HCEC 1CT (cell line): Measurements from ENCODE around the gene IFI27L2.

Source experiments
- DNase-seq: peaks from one replicate; pipeline ENCODE4 v3.0.0-alpha.2; 2017

IFI27L2 gene

DNA sequence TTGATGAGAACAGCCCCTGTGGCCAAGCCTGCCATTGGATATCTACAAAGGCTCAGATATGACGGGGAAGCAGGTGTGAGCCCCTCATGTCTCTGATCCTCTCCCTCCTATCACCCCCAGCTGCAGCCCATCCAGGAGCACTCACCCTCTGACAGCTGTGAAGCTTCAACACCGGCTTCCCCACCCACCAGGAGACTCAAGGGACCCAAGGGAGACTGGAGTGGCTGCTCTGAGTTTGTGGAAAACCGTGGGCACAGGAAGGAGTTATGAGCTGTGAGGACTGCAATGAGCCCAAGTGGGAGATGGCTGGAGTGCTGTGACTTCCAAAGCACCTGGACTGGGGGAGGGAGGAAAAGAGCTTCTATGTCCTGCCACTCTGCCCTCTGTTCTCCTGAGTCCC is 7.9 kb downstream of the IFI27L2 start:
- DNase-seq = no peak

GRCh38 chr14:94120667-94121340 is 8.6 kb downstream of the IFI27L2 start:
- peak; percentile 22 for DNase-seq

DNA sequence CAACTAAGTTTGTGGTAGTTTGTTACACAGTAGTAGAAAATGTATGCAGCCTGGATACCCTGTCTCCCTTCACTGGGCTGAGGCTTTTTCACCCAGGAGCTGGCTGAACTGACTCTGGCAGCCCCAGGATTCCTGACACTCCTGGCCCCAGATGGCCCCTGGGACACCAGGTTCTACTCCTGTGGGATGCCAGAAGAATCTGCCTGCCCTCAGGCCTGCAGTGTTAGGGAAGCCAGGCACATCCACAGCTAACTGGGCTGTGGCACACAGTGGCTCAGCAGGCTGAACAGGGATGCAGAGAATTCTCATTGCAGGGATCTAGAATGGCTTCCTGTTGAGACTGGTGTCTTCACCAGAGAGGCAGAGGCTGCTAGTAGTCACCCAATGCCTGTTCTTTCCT is 10.3 kb downstream of the IFI27L2 start:
- DNase-seq = no peak

DNA sequence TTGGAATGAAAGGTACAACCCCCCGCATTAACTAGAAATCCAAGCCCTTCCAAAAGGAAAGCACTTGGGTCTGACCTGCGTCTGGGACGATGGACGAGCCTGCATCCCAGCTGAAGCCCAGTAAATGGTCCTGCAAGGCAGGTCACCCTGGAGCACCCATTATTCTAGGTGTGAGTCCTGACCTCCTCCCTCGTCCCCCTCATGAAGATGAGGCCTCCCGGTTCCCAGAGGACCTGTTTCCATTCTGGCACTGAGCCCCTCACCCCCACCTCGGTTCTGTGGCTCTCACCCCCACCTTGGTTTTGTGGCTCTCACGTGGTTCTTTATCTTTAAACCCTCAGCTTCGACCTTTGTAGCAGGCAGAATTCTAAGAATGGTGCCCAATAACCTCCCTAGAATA is 11.5 kb downstream of the IFI27L2 start:
- DNase-seq = no peak

GRCh38 chr14:94116701-94117100 is 12.7 kb downstream of the IFI27L2 start:
- DNase-seq = no peak

DNA sequence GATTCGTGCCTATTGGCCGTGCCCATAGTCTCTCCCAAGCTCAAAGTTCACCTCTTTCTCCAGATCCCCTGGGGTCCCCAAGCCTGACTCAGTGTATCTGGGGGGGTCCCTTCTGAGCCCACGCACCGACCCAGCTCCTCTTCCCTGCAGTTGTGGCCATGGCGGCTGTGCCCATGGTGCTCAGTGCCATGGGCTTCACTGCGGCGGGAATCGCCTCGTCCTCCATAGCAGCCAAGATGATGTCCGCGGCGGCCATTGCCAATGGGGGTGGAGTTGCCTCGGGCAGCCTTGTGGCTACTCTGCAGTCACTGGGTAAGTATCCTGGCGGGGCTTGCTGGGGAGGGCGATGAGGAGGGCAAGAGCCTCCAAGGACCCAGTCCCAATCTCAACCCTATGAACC is 13.8 kb downstream of the IFI27L2 start:
- no peak for DNase-seq

DNA sequence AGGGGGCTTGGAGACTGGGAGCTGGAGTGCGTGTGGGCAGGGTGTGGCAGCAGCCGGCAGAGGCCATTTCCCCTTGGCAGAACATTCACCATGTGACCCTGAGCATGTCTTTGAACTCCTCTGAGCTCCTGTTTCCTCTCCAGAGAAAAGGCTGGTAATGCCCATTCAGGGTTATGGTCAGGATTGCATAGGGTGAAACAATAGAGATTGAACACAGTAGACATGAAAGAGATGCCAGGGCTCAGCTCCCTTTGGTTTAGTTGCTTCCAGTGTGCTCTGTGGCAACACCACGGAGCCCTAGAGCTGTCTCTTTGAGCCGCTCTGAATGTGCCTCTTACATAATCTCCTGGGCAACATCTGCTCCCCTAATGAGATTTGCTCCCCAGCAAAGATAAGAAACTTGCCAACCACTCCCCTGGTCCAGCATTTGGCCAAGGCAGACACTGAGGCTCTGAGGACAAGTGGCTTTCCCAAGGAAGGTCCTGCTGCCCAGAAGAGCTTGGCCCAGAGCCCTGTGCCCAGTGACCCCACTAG is 14.3 kb downstream of the IFI27L2 start:
- no peak for DNase-seq

DNA sequence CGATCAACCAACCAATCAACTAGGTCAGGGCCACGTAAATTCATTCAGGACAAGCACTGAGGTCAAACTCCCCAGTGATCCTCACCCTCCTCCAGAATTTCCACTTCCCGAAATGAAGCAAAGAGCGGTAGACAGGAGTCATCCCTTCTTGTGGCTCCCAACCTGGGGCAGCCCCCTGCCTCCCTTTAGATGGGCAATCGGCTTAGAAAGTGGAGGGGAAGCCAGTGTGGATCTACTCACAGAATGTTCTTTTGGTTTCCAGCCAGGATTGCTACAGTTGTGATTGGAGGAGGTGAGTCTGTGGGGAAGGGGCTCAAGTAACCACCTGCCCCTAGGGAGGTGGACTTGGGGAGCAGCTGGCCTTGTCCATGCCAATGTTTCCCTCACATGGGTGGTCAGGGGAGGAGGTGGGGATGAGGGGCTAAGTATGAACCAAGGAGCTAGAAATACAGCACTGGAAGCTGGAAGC is 14.8 kb downstream of the IFI27L2 start:
- DNase-seq = no peak

DNA sequence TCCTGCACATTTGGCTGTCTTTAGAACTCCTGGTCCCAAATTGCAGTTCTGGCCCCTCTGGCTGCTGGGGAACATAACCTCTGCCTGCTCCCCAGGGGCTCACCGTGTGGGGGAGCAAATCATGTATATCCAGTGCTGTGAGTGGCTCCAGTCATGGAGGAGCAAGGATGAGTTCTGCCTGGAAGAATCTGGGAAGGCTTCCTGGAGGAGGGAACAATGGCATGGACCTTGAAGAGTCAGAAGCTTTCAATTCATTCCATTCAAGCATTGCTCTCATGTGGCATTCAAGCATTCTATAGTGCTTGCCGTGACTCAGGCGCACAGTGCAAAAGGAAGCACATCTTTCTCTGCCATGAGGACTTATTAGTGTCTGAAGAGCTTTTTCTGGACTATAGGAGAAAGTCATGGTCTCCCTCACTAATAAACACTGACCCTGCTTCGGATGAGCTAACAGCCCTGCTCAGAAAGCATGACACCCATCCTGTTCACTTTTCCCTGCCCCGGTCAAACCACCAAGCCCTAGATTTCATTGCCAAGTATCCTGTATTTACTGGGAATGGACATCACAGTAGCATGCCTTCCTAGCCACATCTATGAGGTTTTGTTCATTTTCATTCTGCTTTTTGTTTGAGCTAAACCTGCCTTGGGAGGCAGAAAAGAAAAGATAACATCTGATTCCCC is 15.4 kb downstream of the IFI27L2 start:
- no peak for DNase-seq

DNA sequence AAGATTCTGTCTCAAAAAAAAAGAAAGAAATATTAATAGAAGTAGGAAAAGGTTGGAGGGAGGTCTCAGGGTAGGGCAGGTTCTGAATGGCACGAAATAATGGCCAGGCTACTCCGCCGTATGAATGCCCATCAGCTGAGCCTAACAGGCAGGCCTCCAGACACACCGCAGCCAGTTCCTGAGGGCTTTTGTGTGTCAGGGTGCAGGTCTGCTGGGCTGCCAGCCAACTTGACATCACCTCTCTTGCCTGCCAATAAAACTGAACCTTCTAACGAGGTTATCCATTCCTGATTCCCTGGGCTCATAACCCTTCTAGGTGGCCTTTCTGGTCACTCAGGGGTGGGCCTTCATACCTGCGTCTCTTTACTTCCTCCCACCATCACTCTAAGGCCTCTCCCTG is 15.9 kb downstream of the IFI27L2 start:
- no peak for DNase-seq

DNA sequence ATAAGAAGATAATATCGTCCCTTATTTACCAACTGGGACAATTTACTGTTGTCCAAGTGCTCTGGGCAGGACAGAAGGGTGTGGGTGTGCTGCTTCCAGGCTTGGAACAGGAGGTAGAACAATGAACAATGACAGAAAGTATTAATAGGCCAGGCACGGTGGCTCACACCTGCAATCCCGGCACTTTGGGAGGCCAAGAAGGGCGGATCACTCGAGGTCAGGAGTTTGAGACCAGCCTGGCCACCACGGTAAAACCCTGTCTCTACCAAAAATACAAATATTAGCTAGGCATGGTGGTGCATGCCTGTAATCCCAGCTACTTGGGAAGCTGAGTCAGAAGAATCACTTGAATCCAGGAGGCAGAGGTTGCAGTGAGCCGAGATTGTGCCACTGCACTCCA is 16.3 kb downstream of the IFI27L2 start:
- DNase-seq = no peak

GRCh38 chr14:94112513-94113063 is 16.8 kb downstream of the IFI27L2 start:
- no peak for DNase-seq

GRCh38 chr14:94111276-94112095 is 17.9 kb downstream of the IFI27L2 start:
- DNase-seq = no peak

- DNase-seq = no peak
Measured at GRCh38 chr14:94110552-94111181, 18.7 kb downstream of the IFI27L2 start, which contains the start of gene IFI27. Gene IFI27 (plus strand): TSS chr14:94110736.

DNA sequence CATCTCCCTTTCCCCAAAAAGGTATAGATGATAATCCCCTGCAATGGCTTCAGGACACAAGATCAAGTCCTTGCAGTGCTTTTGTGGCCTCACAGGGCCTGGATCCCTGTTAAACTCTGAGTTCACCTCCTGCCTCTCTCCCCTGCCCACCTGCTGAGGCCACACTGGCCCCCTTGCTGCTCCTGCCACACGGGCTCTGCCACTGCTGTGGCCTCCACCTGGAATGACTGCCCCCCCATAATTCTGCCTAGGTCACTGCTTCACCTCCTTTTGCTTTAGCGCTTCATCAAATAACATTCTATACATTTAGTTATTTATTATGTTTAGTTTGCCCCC is 19.5 kb downstream of the IFI27L2 start:
- DNase-seq = no peak

DNA sequence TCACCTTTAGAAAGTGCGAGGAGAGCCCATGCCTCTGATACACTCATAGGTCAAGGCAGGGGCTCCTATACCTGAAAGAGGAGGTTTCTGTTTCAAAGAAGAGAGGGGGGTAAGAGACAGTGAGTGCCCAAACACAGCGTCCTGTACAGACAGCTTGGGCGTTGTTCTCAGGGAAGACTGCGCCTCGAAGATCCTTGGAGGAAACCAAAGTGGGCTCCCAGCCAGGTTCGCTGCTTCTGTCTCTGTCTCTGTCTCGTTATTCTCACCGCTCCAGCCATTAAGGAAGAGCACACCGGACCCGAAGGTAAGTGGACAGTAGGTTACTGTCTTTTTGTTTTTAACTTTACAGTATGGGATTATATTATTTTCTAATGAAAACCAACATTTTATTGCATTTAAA is 24.7 kb downstream of the IFI27L2 start:
- DNase-seq = no peak

GRCh38 chr14:94103554-94104150 is 25.8 kb downstream of the IFI27L2 start:
- DNase-seq = no peak

DNA sequence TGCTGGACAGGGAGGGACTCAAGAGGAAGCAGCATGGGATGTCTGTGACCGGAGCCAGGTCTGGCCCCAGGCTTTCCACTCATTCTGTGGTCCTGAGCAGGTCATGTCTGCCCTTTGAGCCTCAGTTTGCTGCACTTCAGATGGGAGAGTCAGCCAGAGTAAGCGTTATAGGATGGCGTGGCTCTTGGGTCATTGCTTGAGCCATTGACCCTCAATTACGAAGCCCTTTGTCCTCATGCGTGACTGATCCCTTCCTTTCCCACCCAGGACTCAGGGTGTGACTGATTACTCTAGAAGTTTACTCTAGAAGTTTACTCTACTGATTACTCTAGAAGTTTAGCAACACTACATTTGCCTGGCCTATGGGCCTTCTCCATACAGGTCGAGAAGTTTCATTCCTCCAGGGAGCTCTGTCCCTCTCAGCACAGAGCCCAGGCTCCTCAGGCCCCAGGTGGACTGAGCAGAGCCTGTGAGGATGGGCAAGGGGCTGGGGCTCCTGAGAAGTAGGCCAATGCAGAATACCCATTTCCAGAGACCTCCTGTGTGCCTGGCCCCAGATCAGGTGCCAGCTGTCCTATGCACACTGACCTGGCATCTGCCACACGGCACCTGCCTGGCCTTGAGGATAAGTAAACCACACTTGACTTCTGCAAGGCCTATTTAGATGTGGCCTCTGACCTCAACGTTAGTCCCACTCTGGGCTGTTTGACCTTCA is 26.5 kb downstream of the IFI27L2 start:
- no peak for DNase-seq

DNA sequence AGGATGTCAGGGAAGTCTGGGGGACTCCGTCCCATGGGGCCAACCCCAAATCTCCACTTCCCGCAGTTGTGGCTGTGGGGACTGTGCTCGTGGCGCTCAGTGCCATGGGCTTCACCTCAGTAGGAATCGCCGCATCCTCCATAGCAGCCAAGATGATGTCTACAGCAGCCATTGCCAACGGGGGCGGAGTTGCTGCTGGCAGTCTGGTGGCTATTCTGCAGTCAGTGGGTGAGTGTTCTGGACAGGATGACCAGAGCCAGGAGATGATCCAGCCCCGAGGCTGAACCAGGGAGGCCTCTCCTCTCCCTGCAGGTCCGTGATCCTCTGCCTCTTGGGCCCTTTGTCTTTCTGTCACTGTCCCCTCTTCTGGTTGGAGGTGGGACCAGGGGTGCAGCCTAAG is 27.7 kb downstream of the IFI27L2 start:
- DNase-seq = no peak

- peak; percentile 73 for DNase-seq
Measured at GRCh38 chr14:94100847-94101246, 28.6 kb downstream of the IFI27L2 start.

- no peak for DNase-seq
Measured at GRCh38 chr14:94099006-94099405, 30.4 kb downstream of the IFI27L2 start.
